SH-SY5Y (cell line): ENCODE data around the gene TRIM44.

Experiments
- GATA2 ChIP-seq: IDR thresholded peaks from 2 replicates; pipeline ENCODE4 v1.6.1; 2011; ENCODE audit warnings: mild to moderate bottlenecking, low read depth, low read length
- GATA3 ChIP-seq: IDR thresholded peaks from 2 replicates; pipeline ENCODE4 v1.6.1; 2011; ENCODE audit warnings: low read depth, mild to moderate bottlenecking, low read length, moderate library complexity

DNA sequence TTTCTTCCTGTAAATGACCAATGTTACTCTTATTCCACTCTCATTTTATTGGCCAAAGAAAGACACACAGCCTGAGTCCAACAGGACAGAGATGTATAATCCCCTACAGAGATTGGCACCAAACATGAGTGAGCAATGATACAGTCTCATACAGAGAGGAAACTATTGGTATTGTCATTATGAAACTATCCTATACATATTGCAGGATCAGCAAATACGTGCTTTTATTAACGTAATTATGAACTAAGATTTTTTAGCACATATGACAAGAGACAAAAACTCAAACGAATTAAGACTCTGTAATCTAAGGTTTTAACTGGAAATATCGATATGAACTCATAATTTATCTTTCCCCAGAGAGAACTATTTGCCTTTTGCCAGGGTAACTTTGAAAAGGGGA is 182.0 kb downstream of the TRIM44 start:
- TF ChIP-seq GATA2, result no peak
- no peak for TF ChIP-seq GATA3
